GM12874 (cell line): Measurements from ENCODE around the gene AKAP12.

Experiments
- TF ChIP-seq, protein P1 (sequence below): IDR thresholded peaks from 2 replicates; pipeline ENCODE4 v1.5.1; 2011; ENCODE audit warnings: low read depth, mild to moderate bottlenecking, control low read depth, low read length, moderate library complexity; ENCODE audit not compliant: insufficient read depth

Gene AKAP12

DNA sequence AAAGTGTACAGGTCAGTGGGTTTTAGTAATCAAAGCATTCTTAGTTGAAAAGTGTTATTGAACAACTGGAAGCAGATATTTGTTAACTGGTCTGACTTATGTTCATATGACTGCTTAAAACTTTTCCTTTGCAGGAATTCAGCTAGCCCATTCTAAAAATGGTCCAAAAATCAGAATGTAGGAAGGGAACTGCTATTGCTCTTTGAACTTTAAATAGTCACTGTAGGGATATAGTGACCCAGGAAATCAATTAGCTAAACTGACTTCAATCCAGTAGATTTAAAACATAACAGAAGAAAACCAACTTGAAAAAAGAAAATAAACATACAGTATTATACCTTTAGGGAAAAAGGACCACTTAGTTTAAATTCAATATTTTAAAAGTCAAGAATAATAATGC lies 25.5 kb downstream of the AKAP12 start:
- TF ChIP-seq, protein P1, sequence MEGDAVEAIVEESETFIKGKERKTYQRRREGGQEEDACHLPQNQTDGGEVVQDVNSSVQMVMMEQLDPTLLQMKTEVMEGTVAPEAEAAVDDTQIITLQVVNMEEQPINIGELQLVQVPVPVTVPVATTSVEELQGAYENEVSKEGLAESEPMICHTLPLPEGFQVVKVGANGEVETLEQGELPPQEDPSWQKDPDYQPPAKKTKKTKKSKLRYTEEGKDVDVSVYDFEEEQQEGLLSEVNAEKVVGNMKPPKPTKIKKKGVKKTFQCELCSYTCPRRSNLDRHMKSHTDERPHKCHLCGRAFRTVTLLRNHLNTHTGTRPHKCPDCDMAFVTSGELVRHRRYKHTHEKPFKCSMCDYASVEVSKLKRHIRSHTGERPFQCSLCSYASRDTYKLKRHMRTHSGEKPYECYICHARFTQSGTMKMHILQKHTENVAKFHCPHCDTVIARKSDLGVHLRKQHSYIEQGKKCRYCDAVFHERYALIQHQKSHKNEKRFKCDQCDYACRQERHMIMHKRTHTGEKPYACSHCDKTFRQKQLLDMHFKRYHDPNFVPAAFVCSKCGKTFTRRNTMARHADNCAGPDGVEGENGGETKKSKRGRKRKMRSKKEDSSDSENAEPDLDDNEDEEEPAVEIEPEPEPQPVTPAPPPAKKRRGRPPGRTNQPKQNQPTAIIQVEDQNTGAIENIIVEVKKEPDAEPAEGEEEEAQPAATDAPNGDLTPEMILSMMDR, result no peak

DNA sequence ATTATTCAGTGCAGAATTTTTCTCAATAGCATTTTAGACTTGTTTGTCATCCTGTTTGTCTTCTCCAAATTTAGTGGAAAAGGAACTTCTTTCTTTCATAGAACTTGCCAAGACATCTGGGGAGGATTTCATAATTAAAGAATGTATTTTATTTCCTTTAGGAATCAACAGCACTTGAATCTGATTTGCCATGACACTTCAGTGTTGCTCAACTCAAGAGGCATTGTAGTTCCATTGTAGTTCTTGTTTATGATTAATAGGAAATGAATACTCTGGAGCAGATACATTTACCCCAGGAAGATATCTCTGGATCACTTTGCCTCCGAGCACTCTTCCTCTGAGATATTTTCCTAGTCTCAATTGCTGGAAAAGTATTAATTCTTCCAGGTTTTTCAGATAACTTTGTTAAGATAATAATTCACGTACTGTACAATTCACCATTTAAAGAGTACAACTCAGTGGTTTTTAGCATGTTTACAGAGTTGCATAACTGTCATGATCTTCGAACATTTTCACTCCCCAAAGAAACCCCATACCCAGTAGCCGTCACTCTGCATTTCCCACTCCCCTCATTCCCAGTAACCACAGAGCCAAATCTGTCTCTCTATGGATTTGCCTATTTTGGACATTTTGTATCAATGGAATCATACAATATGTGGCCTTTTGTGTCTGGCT lies 29.7 kb downstream of the AKAP12 start:
- TF ChIP-seq, protein P1, result no peak

DNA sequence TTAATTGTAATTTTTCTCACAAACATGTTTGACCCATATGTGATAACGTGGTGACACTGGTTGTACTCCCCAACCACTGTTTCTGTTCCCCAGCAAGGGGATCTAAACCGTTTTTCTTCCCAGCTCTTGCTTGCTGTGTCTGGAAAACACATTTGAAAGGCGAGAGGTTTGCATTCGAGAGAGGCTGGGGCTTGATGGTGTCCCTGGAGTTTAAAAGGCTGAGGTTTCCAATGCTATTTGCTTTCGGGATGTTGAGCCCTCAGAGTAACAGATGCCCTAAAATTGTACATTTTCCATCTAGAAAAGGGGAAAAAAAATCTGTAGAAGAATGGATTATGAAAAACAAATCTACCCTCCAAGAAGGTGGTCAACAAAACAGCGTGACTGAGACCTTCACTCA lies 35.4 kb downstream of the AKAP12 start:
- TF ChIP-seq, protein P1, result no peak

DNA sequence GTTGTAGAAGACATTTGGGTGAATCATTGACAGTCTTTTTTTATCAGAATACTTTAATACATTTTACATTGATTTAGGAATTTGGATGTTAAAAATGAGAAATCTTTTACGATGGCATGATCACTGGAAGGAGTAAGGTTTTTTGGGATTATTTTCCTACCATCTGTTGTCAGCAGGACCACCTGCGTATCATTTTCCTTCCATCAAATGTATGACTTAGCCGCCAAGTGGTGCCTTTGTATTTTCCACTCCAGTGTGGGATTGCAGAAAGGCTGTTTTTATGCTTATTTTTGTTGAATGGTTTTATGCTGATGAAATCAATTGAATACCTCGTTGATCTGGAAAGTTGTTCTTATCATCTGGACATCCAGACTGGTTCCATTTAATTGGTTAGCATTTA lies 35.8 kb downstream of the AKAP12 start:
- TF ChIP-seq, protein P1, result no peak

DNA sequence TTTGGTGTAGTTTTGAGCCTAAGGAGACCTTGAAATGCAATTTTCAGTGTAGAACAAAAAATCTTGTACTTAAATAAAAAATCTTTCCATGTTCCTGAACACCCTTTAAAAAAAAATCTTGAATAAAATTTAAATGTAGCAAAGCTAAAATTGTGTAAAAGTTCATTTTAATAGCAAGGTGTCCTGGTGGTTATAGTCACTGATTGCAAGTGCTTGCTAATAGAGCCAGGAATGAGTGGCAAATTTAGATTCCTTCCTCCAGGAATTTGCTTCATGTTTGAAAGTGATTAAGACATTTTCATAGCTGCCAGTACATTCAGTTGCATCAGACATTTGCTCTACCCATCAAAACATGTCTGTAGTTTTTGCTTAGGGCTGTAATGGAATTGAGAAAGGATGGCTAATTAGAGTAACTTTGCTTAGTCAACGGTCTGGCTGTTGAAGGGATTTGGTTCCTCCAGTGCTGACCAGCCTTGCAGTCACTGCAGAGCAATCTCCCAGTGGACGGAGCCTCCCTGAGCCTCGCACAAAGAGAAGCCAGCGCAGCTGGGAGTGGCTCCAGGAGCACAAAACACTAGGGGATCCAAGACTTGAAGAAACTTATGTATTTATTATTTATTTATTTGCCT lies 36.5 kb downstream of the AKAP12 start:
- TF ChIP-seq, protein P1, result no peak

DNA sequence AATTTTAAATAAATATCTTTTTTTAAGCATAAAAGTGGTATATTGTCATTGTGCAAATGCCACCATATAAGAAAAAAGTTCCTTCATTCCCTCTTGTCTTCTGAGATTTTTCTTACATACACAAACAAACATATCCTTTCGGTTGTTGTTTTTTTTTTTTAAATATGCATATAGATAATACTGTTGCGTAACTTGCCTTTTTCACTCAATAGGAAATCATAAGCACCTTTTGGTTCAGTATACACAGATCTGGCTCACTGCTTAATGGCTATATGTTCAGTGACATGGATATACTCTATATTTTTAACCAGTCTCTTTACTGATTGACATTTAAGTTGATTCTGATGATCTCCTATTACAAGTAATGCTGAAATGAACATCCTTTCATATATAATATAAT lies 40.1 kb downstream of the AKAP12 start:
- TF ChIP-seq, protein P1, result no peak

DNA sequence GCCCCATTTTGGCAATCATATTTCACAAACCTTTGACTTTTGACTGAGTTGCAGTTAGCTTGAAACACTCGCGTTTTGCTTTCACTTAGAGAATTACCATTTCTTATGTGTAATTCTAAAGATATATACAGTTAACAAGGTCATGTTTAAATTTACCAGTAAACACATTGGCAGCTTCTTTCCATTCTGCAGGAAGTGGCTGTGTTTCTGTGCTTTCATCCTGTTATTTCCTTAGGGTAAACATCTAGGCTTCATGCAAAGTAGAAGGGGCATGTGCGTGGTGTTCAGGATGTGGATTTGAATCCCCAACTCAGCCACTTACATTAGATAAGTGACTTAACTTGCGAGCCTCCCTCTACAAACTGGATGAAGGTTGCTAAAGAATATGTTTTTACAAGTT lies 41.1 kb downstream of the AKAP12 start:
- TF ChIP-seq, protein P1, result no peak
